Astrocyte of the spinal cord (primary cell): ENCODE data around the gene LRP1-AS.

Experiments
- DNase-seq: peaks from one replicate; pipeline ENCODE4 v3.0.0; 2011; ENCODE audit warnings: low read depth, low spot score
- H3K4me3 ChIP-seq: 2 replicates; pipeline ENCODE4 v1.5.1; 2011; ENCODE audit warnings: low read depth, mild to moderate bottlenecking, low read length, moderate library complexity
- in situ Hi-C: cut with HindIII; loops from 2 replicates; pipeline ENCODE4 v1.10.0; 2017; ENCODE audit warnings: low sequenced_read_pairs
- TF ChIP-seq, protein P1 (sequence below): IDR thresholded peaks from 2 replicates; pipeline ENCODE4 v1.5.1; 2012; ENCODE audit warnings: low read depth, mild to moderate bottlenecking, low read length, inconsistent platforms

LRP1-AS gene

DNA sequence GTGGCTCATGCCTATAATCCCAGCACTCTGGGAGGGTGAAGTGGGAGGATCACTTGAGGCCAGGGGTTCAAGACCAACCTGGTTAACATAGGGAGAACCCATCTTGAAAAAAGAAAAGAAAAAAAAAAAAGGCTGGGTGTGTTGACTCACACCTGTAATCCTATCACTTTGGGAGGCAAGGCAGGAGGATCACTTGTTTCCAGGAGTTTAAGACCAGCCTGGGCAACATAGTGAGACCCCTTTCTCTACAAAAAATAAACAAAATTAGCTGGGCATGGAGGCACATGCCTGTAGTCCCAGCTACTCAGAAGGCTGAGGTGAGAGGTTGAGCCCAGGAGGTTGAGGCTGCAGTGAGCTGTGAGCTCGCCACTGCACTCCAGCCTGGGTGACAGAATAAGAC, 23.0 kb upstream of the LRP1-AS start:
- in situ Hi-C loops = loop anchor here (5.0 kb wide), 1 partner anchor 38 kb away; no protein-coding TSS in a partner anchor
- no peak overlapping the region for H3K4me3 ChIP-seq
- DNase-seq = no peak
- TF ChIP-seq, protein P1, sequence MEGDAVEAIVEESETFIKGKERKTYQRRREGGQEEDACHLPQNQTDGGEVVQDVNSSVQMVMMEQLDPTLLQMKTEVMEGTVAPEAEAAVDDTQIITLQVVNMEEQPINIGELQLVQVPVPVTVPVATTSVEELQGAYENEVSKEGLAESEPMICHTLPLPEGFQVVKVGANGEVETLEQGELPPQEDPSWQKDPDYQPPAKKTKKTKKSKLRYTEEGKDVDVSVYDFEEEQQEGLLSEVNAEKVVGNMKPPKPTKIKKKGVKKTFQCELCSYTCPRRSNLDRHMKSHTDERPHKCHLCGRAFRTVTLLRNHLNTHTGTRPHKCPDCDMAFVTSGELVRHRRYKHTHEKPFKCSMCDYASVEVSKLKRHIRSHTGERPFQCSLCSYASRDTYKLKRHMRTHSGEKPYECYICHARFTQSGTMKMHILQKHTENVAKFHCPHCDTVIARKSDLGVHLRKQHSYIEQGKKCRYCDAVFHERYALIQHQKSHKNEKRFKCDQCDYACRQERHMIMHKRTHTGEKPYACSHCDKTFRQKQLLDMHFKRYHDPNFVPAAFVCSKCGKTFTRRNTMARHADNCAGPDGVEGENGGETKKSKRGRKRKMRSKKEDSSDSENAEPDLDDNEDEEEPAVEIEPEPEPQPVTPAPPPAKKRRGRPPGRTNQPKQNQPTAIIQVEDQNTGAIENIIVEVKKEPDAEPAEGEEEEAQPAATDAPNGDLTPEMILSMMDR = no peak

DNA sequence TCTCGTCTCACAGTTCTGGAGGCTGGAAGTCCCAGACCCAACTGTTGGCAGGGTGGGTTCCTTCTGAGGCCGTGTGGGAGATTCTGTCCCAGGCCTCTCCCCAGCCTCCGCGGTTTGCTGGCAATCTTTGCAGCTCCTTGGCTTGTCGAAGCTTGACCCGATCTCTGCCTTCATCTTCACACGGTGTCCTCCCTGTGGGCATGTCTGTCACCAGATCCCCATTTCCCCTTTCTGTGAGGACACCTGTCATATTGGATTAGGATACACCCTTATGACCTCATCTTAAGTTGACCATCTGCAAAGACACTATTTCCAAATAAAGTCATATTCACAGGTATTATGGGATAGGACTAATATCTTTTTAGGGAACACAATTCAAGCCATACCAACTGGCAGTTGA, 22.6 kb upstream of the LRP1-AS start:
- no peak for DNase-seq
- TF ChIP-seq, protein P1 = no peak
- H3K4me3 ChIP-seq = no peak overlapping the region
- in situ Hi-C loops = loop anchor here (5.0 kb wide), 1 partner anchor 38 kb away; no protein-coding TSS in a partner anchor

DNA sequence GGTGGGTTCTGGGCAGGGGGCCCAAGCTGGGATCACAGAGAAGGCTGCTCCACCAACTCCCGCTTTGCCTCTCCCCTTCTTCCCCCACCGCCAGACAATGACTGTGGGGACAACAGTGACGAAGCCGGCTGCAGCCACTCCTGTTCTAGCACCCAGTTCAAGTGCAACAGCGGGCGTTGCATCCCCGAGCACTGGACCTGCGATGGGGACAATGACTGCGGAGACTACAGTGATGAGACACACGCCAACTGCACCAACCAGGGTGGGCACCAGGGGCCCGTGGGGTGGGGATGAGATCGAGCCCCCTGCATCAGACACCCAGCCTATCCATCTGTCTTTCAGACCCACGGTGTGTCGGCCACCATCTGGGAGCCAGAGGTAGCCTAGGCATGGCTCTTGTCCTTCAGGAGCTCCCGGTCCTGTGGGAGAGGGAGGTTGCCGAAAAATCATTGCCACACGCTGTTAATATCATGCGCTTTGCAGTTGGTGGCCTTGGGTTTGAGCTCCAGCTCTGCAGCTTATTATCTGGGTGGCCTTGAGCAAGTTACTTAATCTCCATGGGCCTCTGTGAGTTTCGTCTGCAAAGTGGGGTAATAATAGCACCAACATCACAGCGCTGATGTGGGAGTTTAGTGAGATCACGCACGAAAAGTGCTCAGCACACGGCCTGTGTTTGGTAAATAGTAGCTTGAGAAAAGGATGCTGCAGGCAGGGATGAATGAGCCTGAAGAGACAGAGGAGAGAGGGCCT, 21.8 kb upstream of the LRP1-AS start:
- TF ChIP-seq, protein P1 = no peak
- no peak for DNase-seq
- in situ Hi-C loops = no loop called here
- no peak overlapping the region for H3K4me3 ChIP-seq

DNA sequence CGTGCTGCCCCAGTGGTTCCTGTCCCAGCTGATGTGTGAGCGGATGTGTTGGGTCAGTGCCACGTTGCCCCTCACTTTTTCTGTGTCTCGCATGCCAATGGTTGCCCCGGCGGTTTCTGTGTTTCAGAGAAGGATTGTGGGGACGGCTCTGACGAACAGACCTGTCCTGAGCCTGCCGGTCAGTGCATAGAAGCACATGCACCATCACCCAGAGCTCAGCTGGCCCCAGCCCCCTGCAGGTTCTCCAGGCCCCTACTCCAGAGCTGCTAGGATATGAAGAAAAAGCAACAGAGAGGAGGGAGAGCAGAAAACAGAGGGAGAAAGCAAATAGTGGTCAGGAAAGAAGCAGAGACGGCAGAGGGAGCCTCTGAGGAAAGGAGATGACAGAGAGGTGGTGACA, 20.6 kb upstream of the LRP1-AS start:
- in situ Hi-C loops = no loop called here
- no peak for DNase-seq
- TF ChIP-seq, protein P1 = no peak
- H3K4me3 ChIP-seq = no peak overlapping the region

DNA sequence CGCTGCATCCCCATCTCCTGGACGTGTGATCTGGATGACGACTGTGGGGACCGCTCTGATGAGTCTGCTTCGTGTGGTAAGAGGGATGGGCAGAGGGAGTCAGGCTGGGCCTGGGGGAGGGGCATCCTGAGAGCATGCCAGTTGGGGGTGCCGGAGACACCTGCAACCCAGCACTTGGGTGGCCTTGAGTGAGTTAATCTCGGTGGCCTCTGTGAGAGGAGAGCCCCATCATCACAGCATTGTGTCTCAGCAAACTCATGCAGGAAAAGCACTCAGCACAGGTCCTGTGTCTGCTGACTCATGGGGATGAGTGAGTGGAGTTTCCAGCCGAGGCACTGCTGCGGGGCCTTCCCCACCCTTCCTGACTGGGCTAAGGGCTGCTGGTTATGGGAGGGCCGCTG, 19.6 kb upstream of the LRP1-AS start:
- DNase-seq = peak; percentile 76
- TF ChIP-seq, protein P1 = no peak
- in situ Hi-C loops = no loop called here
- no peak overlapping the region for H3K4me3 ChIP-seq

DNA sequence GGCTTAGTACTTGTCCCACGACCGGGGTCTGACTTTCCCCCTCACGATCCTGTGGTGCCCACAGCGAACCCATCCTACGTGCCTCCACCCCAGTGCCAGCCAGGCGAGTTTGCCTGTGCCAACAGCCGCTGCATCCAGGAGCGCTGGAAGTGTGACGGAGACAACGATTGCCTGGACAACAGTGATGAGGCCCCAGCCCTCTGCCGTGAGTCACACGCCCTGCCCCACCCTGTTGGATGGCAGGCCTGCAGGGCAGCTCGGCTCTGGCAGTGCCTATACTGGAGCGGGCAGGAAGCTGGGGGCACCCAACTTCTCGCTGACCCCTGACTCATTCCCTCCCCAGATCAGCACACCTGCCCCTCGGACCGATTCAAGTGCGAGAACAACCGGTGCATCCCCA, 18.3 kb upstream of the LRP1-AS start:
- DNase-seq = peak; percentile 13
- TF ChIP-seq, protein P1 = no peak
- no peak overlapping the region for H3K4me3 ChIP-seq
- in situ Hi-C loops = no loop called here
